ENCODE data around the gene RBMS1. TPM values are rescaled to one million over a fixed set of nuclear protein-coding genes. Genes with fewer than 3 reads are reported as not detected.
"Not testable (repeated sequence)": the region's sequence is repeated elsewhere in the genome, so short reads cannot be mapped to it uniquely, and the experiment has no call there.

RBMS1 gene
- total RNA-seq, 3 donors from 2014 or later (not counting 1 experiment from before 2014, with no cell fraction given), result 111 to 167 (median 132) TPM

GRCh38 chr2:160454070-160454797 is 39.4 kb downstream of the RBMS1 start:
- no peak overlapping the region for H3K4me3 Mint-ChIP-seq
- no peaks in the 10 kb centered on the region for H3K9me3 Mint-ChIP-seq
- peaks cover 6 to 17% of the 10 kb centered on the region in 2 donors for H3K4me1 Mint-ChIP-seq
- no peaks in the 10 kb centered on the region for H3K36me3 Mint-ChIP-seq
- Histone ChIP-seq H3K27ac (ENCODE audit: low read length) (no peak overlapping the region), H3K27me3 (ENCODE audit: control insufficient read depth, insufficient read depth, low read length) (no peaks in the 10 kb centered on the region), H3K4me1 (ENCODE audit: control insufficient read depth, insufficient read depth, low read length) (peaks cover 12% of the 10 kb centered on the region), H3K4me3 (ENCODE audit: low read length) (no peak overlapping the region), H3K36me3 (ENCODE audit: control insufficient read depth, insufficient read depth, low read length) (no peaks in the 10 kb centered on the region), H3K9me3 (ENCODE audit: control insufficient read depth, insufficient read depth, low read length) (no peaks in the 10 kb centered on the region)
- 83% methylated on average over 2 of the region's 2 CpGs for WGBS (ENCODE audit: insufficient coverage)
- no peak for TF ChIP-seq CTCF (IDR thresholded peaks at IDR 0.05)
- no peaks in the 10 kb centered on the region for H3K27me3 Mint-ChIP-seq (ENCODE audit: low read depth in 2 of 2)
- intact Hi-C loops (cut with micrococcal nuclease), result no loop called here
- no peak for DNase-seq
- no peak overlapping the region for H3K27ac Mint-ChIP-seq
- ATAC-seq, result no peak

GRCh38 chr2:160453111-160453820 is 40.3 kb downstream of the RBMS1 start:
- TF ChIP-seq CTCF (IDR thresholded peaks at IDR 0.05), result no peak
- 93% methylated on average over 3 of the region's 3 CpGs for WGBS (ENCODE audit: insufficient coverage)
- no peaks in the 10 kb centered on the region for H3K27me3 ChIP-seq (ENCODE audit: control insufficient read depth, insufficient read depth, low read length)
- Mint-ChIP-seq H3K36me3 (no peaks in the 10 kb centered on the region), H3K4me3 (no peak overlapping the region), H3K27me3 (ENCODE audit: low read depth in 2 of 2) (no peaks in the 10 kb centered on the region), H3K9me3 (no peaks in the 10 kb centered on the region), H3K27ac (no peak overlapping the region), H3K4me1 (peaks cover 6 to 17% of the 10 kb centered on the region in 2 donors)
- no peaks in the 10 kb centered on the region for H3K36me3 ChIP-seq (ENCODE audit: control insufficient read depth, insufficient read depth, low read length)
- DNase-seq (no peak), ATAC-seq (no peak)
- H3K4me3 ChIP-seq (ENCODE audit: low read length), result no peak overlapping the region
- peaks cover 12% of the 10 kb centered on the region for H3K4me1 ChIP-seq (ENCODE audit: control insufficient read depth, insufficient read depth, low read length)
- no peak overlapping the region for H3K27ac ChIP-seq (ENCODE audit: low read length)
- intact Hi-C loops (cut with micrococcal nuclease), result no loop called here
- H3K9me3 ChIP-seq (ENCODE audit: control insufficient read depth, insufficient read depth, low read length), result no peaks in the 10 kb centered on the region

- no peaks in the 10 kb centered on the region for H3K36me3 Mint-ChIP-seq
- H3K27ac Mint-ChIP-seq, result no peak overlapping the region
- H3K4me1 ChIP-seq (ENCODE audit: control insufficient read depth, insufficient read depth, low read length), result peaks cover 2% of the 10 kb centered on the region
- DNase-seq, result no peak
- H3K4me3 ChIP-seq (ENCODE audit: low read length), result no peak overlapping the region
- no peaks in the 10 kb centered on the region for H3K9me3 ChIP-seq (ENCODE audit: control insufficient read depth, insufficient read depth, low read length)
- peaks cover 0 to 7% of the 10 kb centered on the region in 2 donors for H3K4me1 Mint-ChIP-seq
- no peak for ATAC-seq
- no peaks in the 10 kb centered on the region for H3K36me3 ChIP-seq (ENCODE audit: control insufficient read depth, insufficient read depth, low read length)
- TF ChIP-seq CTCF (IDR thresholded peaks at IDR 0.05), result no peak
- H3K27me3 Mint-ChIP-seq (ENCODE audit: low read depth in 2 of 2), result peaks cover 0 to 2% of the 10 kb centered on the region in 2 donors
- intact Hi-C loops (cut with micrococcal nuclease), result no loop called here
- H3K27ac ChIP-seq (ENCODE audit: low read length), result no peak overlapping the region
- no peaks in the 10 kb centered on the region for H3K27me3 ChIP-seq (ENCODE audit: control insufficient read depth, insufficient read depth, low read length)
- H3K4me3 Mint-ChIP-seq, result no peak overlapping the region
- no peaks in the 10 kb centered on the region for H3K9me3 Mint-ChIP-seq
These were observed 43.1 kb downstream of the RBMS1 start for GRCh38 chr2:160450486-160450885.

DNA sequence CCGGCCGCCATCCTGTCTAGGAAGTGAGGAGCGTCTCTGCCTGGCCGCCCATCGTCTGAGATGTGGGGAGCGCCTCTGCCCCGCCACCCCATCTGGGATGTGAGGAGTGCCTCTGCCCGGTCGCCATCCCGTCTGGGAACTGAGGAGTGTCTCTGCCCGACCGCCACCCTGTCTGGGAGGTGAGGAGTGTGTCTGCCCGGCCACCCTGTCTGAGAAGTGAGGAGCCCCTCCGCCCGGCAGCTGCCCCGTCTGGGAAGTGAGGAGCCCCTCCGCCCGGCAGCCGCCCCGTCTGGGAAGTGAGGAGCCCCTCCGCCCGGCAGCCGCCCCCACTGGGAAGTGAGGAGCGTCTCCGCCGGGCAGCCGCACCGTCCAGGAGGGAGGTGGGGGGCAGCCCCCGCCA is 44.8 kb downstream of the RBMS1 start:
- H3K27ac ChIP-seq (ENCODE audit: low read length); H3K4me1 ChIP-seq (ENCODE audit: control insufficient read depth, insufficient read depth, low read length); H3K4me1 Mint-ChIP-seq; H3K36me3 ChIP-seq (ENCODE audit: control insufficient read depth, insufficient read depth, low read length); DNase-seq; H3K4me3 Mint-ChIP-seq; ATAC-seq; H3K27me3 ChIP-seq (ENCODE audit: control insufficient read depth, insufficient read depth, low read length); H3K9me3 Mint-ChIP-seq; H3K27ac Mint-ChIP-seq; H3K4me3 ChIP-seq (ENCODE audit: low read length); H3K36me3 Mint-ChIP-seq; H3K27me3 Mint-ChIP-seq (ENCODE audit: low read depth in 2 of 2); H3K9me3 ChIP-seq (ENCODE audit: control insufficient read depth, insufficient read depth, low read length); intact Hi-C loops (cut with micrococcal nuclease): not testable (repeated sequence)
- 93% methylated on average over 26 of the region's 29 CpGs for WGBS (ENCODE audit: insufficient coverage)
